Activated naive CD4-positive, alpha-beta T cell treated with anti-CD3 and anti-CD28 coated beads, Interleukin-2, amount 10 ng/mL, durations not matched to agents 7 days and 5 days (primary cell): Measurements from ENCODE around the gene RABGGTB.
"Not testable (repeated sequence)": the region's sequence is repeated elsewhere in the genome, so short reads cannot be mapped to it uniquely, and the experiment has no call there.

Experiments
- CTCF ChIA-PET: fragments of 350-600 bp; sonication (Branson Sonifier 250); formaldehyde crosslinking; loops from one replicate; lab custom pipeline; 2021; ENCODE audit warnings: antibody characterized with exemption; lab: Charles Lee
- DNase-seq: peaks from one replicate; pipeline ENCODE4 v3.0.0-alpha.2; 2020
- H3K27ac Mint-ChIP-seq: one replicate; pipeline ENCODE4 v1.8.0; 2021; ENCODE audit warnings: mild to moderate bottlenecking, moderate library complexity, mixed read lengths
- H3K27me3 Mint-ChIP-seq: one replicate; pipeline ENCODE4 v1.8.0; 2021; ENCODE audit warnings: mild to moderate bottlenecking, mixed read lengths
- H3K36me3 Mint-ChIP-seq: one replicate; pipeline ENCODE4 v1.8.0; 2021; ENCODE audit warnings: mixed read lengths
- H3K4me1 Mint-ChIP-seq: one replicate; pipeline ENCODE4 v1.8.0; 2021; ENCODE audit warnings: mixed read lengths
- H3K4me3 Mint-ChIP-seq: one replicate; pipeline ENCODE4 v1.8.0; 2021; ENCODE audit warnings: mild to moderate bottlenecking, moderate library complexity, mixed read lengths
- H3K9me3 Mint-ChIP-seq: one replicate; pipeline ENCODE4 v1.8.0; 2021; ENCODE audit warnings: mixed read lengths

The RABGGTB gene

GRCh38 chr1:75785983-75786853 is at the start of gene RABGGTB:
TSS of gene RABGGTB (plus strand) at chr1:75786256. CDS start at chr1:75786272, 16 bp downstream.
- peak within 1 kb of the TSS; percentile 91 for H3K4me3 Mint-ChIP-seq
- DNase-seq: peak; percentile 94
- peaks cover 2% of the 10 kb centered on the region for H3K27me3 Mint-ChIP-seq
- CTCF ChIA-PET: interaction anchor here (0.6 kb wide), 2 partner anchors 17 to 33 kb away, joined by 3 to 5 read pairs; no protein-coding TSS in a partner anchor
- peaks cover 53% of the 10 kb centered on the region for H3K4me1 Mint-ChIP-seq
- peaks cover 2% of the 10 kb centered on the region for H3K9me3 Mint-ChIP-seq
- H3K27ac Mint-ChIP-seq: peak within 1 kb of the TSS; percentile 94
- H3K36me3 Mint-ChIP-seq: peaks cover 42% of the 10 kb centered on the region

DNA sequence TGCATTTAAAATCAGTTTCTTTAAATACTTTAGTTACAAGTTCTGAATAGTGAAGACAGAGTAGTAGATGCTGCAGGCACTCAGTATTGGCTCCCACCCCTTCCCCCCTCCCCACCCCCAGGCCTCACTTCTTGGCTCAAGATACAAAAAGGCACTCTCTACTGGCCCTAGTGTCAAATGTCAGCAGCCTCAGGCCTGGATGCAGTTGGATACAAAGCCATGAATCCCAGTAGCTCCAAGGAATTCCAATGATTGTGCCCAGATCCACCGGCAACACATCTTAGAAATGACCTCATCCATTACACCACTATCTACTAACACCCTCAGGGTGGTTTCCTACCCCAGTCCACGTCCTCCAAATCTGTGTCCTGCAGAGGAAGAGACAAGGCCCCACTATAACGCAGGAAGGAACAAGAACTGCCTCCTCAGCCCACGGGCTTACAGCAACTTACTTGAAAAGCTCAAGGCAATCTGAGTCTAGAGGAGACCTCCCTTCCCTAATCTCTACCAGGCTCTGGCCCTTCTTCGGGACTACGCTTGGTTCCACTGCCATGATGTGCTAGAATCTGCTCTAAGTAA is 43.9 kb upstream of the RABGGTB start:
- peaks cover 29% of the 10 kb centered on the region for H3K36me3 Mint-ChIP-seq
- no peaks in the 10 kb centered on the region for H3K27me3 Mint-ChIP-seq
- H3K27ac Mint-ChIP-seq: no peak overlapping the region
- CTCF ChIA-PET: no interaction called here
- no peak for DNase-seq
- H3K4me3 Mint-ChIP-seq: no peak overlapping the region
- no peaks in the 10 kb centered on the region for H3K9me3 Mint-ChIP-seq
- H3K4me1 Mint-ChIP-seq: peaks cover 6% of the 10 kb centered on the region

- peaks cover 6% of the 10 kb centered on the region for H3K4me1 Mint-ChIP-seq
- H3K4me3 Mint-ChIP-seq: no peak overlapping the region
- no peak overlapping the region for H3K27ac Mint-ChIP-seq
- H3K27me3 Mint-ChIP-seq: no peaks in the 10 kb centered on the region
- no peaks in the 10 kb centered on the region for H3K9me3 Mint-ChIP-seq
- peaks cover 29% of the 10 kb centered on the region for H3K36me3 Mint-ChIP-seq
- CTCF ChIA-PET: no interaction called here
- DNase-seq: no peak
Measured at GRCh38 chr1:75745276-75745675, 40.8 kb upstream of the RABGGTB start.

GRCh38 chr1:75757210-75757609 is 28.8 kb upstream of the RABGGTB start:
- CTCF ChIA-PET, H3K27me3 Mint-ChIP-seq, H3K4me1 Mint-ChIP-seq, H3K27ac Mint-ChIP-seq, H3K4me3 Mint-ChIP-seq, DNase-seq: not testable (repeated sequence)
- peaks cover 19% of the 10 kb centered on the region for H3K9me3 Mint-ChIP-seq
- H3K36me3 Mint-ChIP-seq: peaks cover 58% of the 10 kb centered on the region

GRCh38 chr1:75758543-75758942 is 27.5 kb upstream of the RABGGTB start:
- CTCF ChIA-PET, H3K4me3 Mint-ChIP-seq, H3K4me1 Mint-ChIP-seq, H3K27me3 Mint-ChIP-seq, DNase-seq, H3K27ac Mint-ChIP-seq: not testable (repeated sequence)
- Mint-ChIP-seq H3K9me3 (peaks cover 19% of the 10 kb centered on the region), H3K36me3 (peaks cover 47% of the 10 kb centered on the region)

GRCh38 chr1:75764057-75764655 is 21.9 kb upstream of the RABGGTB start:
- H3K9me3 Mint-ChIP-seq: no peaks in the 10 kb centered on the region
- CTCF ChIA-PET: no interaction called here
- H3K27ac Mint-ChIP-seq: no peak overlapping the region
- no peaks in the 10 kb centered on the region for H3K27me3 Mint-ChIP-seq
- H3K36me3 Mint-ChIP-seq: peaks cover 5% of the 10 kb centered on the region
- H3K4me3 Mint-ChIP-seq: no peak overlapping the region
- H3K4me1 Mint-ChIP-seq: no peaks in the 10 kb centered on the region
- DNase-seq: no peak

GRCh38 chr1:75765697-75766355 is 20.2 kb upstream of the RABGGTB start:
- H3K27ac Mint-ChIP-seq: no peak overlapping the region
- H3K36me3 Mint-ChIP-seq: no peaks in the 10 kb centered on the region
- H3K27me3 Mint-ChIP-seq: no peaks in the 10 kb centered on the region
- no peak overlapping the region for H3K4me3 Mint-ChIP-seq
- CTCF ChIA-PET: no interaction called here
- no peaks in the 10 kb centered on the region for H3K4me1 Mint-ChIP-seq
- H3K9me3 Mint-ChIP-seq: no peaks in the 10 kb centered on the region
- no peak for DNase-seq

DNA sequence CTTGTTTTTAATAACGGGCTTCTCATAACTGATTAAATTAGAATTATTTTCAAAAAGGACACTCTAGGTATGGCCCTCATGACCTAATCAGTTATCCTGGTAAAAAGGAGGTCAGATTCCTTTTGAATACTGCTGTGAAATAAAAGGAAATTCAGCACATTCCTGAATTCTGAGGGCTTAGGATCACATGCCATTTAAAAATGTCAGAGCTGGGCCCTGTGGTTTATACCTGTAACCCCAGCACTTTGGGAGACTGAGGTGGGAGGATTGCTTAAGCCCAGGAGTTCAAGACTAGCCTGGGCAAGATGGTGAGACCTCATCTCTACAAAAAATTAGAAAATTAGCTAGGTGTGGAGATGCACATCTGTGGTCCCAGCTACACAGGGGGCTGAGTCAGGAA is 18.0 kb upstream of the RABGGTB start:
- Mint-ChIP-seq H3K36me3 (no peaks in the 10 kb centered on the region), H3K4me1 (no peaks in the 10 kb centered on the region), H3K27me3 (no peaks in the 10 kb centered on the region), H3K9me3 (no peaks in the 10 kb centered on the region), H3K27ac (no peak overlapping the region), H3K4me3 (no peak overlapping the region)
- CTCF ChIA-PET: no interaction called here
- no peak for DNase-seq

DNA sequence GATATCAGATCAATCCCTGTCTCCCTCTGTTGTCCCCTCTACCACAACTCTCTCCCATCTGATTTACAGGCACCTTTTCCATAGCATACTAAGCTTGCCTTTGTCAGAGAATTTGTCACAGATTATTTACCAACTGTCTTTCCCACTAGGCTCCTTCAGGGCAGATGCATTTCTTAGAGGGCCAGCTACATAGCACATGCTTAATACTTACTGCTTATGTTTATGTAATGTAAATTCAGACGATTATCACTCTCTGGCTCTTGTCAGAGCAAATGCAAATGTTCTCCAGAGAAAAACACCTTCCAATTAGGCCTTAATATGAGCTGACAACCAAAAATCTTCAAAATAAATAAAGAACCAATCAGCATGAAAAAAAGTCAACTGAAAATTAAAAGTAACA is 15.3 kb upstream of the RABGGTB start:
- CTCF ChIA-PET: no interaction called here

DNA sequence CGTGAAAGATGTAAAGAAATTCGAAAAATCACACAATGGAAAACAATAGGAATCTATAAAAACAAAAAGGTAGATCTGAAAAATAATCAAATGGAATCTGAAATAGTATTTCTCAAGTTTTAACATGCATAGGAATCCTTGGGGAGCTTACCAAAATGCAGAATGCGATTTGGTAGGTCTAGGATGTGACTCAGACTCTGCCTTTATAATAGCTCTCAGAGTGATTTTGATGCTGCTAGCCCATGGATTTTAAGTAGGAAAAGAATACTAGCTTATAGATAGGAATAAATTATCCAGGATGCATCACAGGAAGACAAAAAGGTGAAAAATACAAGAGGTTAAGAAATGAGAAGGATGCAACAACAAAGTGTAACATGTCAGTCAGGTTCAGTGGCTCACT is 14.1 kb upstream of the RABGGTB start:
- H3K4me1 Mint-ChIP-seq: no peaks in the 10 kb centered on the region
- H3K9me3 Mint-ChIP-seq: no peaks in the 10 kb centered on the region
- no peak overlapping the region for H3K4me3 Mint-ChIP-seq
- H3K36me3 Mint-ChIP-seq: no peaks in the 10 kb centered on the region
- CTCF ChIA-PET: no interaction called here
- H3K27ac Mint-ChIP-seq: no peak overlapping the region
- no peak for DNase-seq
- H3K27me3 Mint-ChIP-seq: no peaks in the 10 kb centered on the region

More for the DNA sequence above, 15.3 kb upstream of the RABGGTB start:
- Mint-ChIP-seq H3K27ac (no peak overlapping the region), H3K36me3 (no peaks in the 10 kb centered on the region), H3K9me3 (no peaks in the 10 kb centered on the region), H3K4me1 (no peaks in the 10 kb centered on the region), H3K27me3 (no peaks in the 10 kb centered on the region), H3K4me3 (no peak overlapping the region)
- DNase-seq: no peak

GRCh38 chr1:75777812-75778211 is 8.2 kb upstream of the RABGGTB start:
- DNase-seq, CTCF ChIA-PET, H3K36me3 Mint-ChIP-seq, H3K4me3 Mint-ChIP-seq, H3K9me3 Mint-ChIP-seq, H3K4me1 Mint-ChIP-seq, H3K27ac Mint-ChIP-seq: not testable (repeated sequence)
- H3K27me3 Mint-ChIP-seq: peaks cover 24% of the 10 kb centered on the region

DNA sequence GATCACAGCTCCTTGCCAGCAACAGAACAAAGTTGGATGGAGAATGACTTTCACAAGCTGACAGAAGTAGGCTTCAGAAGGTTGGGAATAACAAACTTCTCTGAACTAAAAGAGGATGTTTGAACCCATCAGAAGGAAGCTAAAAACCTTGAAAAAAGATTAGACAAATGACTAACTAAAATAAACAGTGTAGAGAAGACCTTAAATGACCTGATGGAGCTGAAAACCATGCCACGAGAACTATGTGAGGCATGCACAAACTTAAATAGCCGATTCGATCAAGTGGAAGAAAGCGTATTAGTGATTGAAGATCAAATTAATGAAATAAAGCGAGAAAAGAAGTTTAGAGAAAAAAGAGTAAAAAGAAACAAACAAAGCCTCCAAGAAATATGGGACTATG is 7.4 kb upstream of the RABGGTB start:
- peaks cover 24% of the 10 kb centered on the region for H3K27me3 Mint-ChIP-seq
- H3K9me3 Mint-ChIP-seq, H3K36me3 Mint-ChIP-seq, DNase-seq, H3K4me1 Mint-ChIP-seq, H3K4me3 Mint-ChIP-seq, CTCF ChIA-PET, H3K27ac Mint-ChIP-seq: not testable (repeated sequence)

DNA sequence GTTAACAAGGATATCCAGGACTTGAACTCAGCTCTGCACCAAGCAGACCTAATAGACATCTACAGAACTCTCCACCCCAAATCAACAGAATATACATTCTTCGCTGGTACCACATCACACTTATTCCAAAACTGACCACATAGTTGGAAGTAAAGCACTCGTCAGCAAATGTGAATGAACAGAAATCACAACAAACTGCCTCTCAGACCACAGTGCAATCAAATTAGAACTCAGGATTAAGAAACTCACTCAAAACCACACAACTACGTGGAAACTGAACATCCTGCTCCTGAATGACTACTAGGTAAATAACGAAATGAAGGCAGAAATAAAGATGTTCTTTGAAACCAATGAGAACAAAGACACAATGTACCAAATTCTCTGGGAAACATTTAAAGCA is 5.9 kb upstream of the RABGGTB start:
- H3K27ac Mint-ChIP-seq, DNase-seq, H3K9me3 Mint-ChIP-seq, H3K36me3 Mint-ChIP-seq, CTCF ChIA-PET, H3K4me1 Mint-ChIP-seq, H3K4me3 Mint-ChIP-seq: not testable (repeated sequence)
- H3K27me3 Mint-ChIP-seq: peaks cover 24% of the 10 kb centered on the region

DNA sequence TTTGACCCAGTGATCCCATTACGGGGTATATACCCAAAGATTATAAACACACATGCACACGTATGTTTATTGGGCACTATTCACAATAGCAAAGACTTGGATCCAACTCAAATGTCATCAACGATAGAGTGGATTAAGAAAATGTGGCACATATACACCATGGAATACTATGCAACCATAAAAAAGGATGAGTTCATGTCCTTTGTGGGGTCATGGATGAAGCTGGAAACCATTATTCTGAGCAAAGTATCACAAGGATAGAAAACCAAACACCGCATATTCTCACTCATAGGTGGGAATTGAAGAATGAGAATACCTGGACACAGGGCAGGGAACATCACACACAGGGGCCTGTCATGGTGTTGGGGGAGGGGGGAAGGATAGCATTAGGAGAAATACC is 2.1 kb upstream of the RABGGTB start:
- Mint-ChIP-seq H3K4me1 (peaks cover 30% of the 10 kb centered on the region), H3K36me3 (peaks cover 22% of the 10 kb centered on the region), H3K27me3 (peaks cover 11% of the 10 kb centered on the region), H3K27ac (peak overlapping the region; percentile 40)
- DNase-seq, CTCF ChIA-PET, H3K4me3 Mint-ChIP-seq, H3K9me3 Mint-ChIP-seq: not testable (repeated sequence)
